Endothelial cell of umbilical vein (primary cell): ENCODE data around the gene NRXN3. TPM values are rescaled to one million over a fixed set of nuclear protein-coding genes. Genes with fewer than 3 reads are reported as not detected.

Source experiments
- BruUV-seq: library from RNA; stranded (reverse); fragments of 400-500 nt; replicated peaks from 2 replicates; lab custom pipeline; 2021; lab: Mats Ljungman, UMichigan
- CTCF ChIA-PET: fragments of 300-600, 350-600 bp; sonication (Branson Sonifier 250); formaldehyde crosslinking; loops from one replicate; lab custom pipeline; 2021; ENCODE audit warnings: antibody characterized with exemption, inconsistent platforms; lab: Charles Lee
- POLR2A ChIA-PET: fragments of 300-600, 350-600 bp; sonication (Branson Sonifier 250); formaldehyde crosslinking; loops from one replicate; lab custom pipeline; 2021; ENCODE audit warnings: antibody characterized with exemption, inconsistent platforms; lab: Charles Lee
- DNase-seq: peaks from one replicate; pipeline ENCODE4 v3.0.0-alpha.2; 2011; ENCODE audit warnings: low read depth, low spot score
- FAIRE-seq: peaks from 2 replicates; lab custom pipeline; 2011; peaks lifted over from hg19 to GRCh38; lab: Jason Lieb, UNC
- H2AFZ ChIP-seq: 2 replicates; pipeline ENCODE4 v1.6.0; 2012; ENCODE audit warnings: low read depth, low read length, control low read depth, inconsistent platforms
- H3K27ac ChIP-seq: 2 replicates; pipeline ENCODE4 v1.5.1; 2011; ENCODE audit warnings: low read depth, mild to moderate bottlenecking, control low read depth, low read length, moderate library complexity; ENCODE audit not compliant: insufficient read depth
- H3K27me3 ChIP-seq, 2 experiments: 2 replicates each; pipeline versions ENCODE4 v1.6.0 to v1.6.1; 2011; ENCODE audit warnings: low read length in 2 of 2, mixed read lengths in 1 of 2; ENCODE audit not compliant: control insufficient read depth in 2 of 2, insufficient read depth in 2 of 2
- H3K36me3 ChIP-seq, 2 experiments: 2 replicates in 1 of 2; 3 replicates in 1 of 2; pipeline ENCODE4 v1.5.1; 2011; ENCODE audit warnings: low read length in 2 of 2, mild to moderate bottlenecking in 1 of 2, moderate library complexity in 1 of 2; ENCODE audit not compliant: control insufficient read depth in 2 of 2, insufficient read depth in 2 of 2; ENCODE audit errors: extremely low read depth in 1 of 2
- H3K4me1 ChIP-seq: 3 replicates; pipeline ENCODE4 v1.5.1; 2011; ENCODE audit warnings: mild to moderate bottlenecking, low read length; ENCODE audit not compliant: control insufficient read depth, insufficient read depth; ENCODE audit errors: extremely low read depth
- H3K4me2 ChIP-seq: 2 replicates; pipeline ENCODE4 v1.6.1; 2011; ENCODE audit warnings: low read length, control low read depth, mixed read lengths; ENCODE audit not compliant: insufficient read depth
- H3K4me3 ChIP-seq, 3 experiments: fragments of 200-600 bp in 1 of 3; sonication (generic), shearing (Covaris generic) in 1 of 3; replicated peaks in 1 of 3; 2 replicates each; pipeline ENCODE4 v1.5.1; 2011 to 2016; ENCODE audit warnings: control low read depth in 3 of 3, low read length in 3 of 3, mild to moderate bottlenecking in 2 of 3, inconsistent platforms in 1 of 3, low read depth in 1 of 3, moderate library complexity in 1 of 3; ENCODE audit not compliant: insufficient read depth in 1 of 3
- H3K79me2 ChIP-seq: 2 replicates; pipeline ENCODE4 v1.6.0; 2012; ENCODE audit warnings: low read length, inconsistent platforms; ENCODE audit not compliant: control insufficient read depth, insufficient read depth
- H3K9ac ChIP-seq: replicated peaks from 2 replicates; pipeline ENCODE3; 2011; ENCODE audit warnings: low read length, control low read depth; ENCODE audit not compliant: insufficient read depth; ENCODE audit errors: extremely low read depth
- H3K9me1 ChIP-seq: replicated peaks from 3 replicates; pipeline ENCODE4 v1.6.0; 2011; ENCODE audit warnings: mild to moderate bottlenecking, low read length; ENCODE audit not compliant: control insufficient read depth, insufficient read depth; ENCODE audit errors: extremely low read depth
- H3K9me3 ChIP-seq: replicated peaks from 2 replicates; pipeline ENCODE4 v1.5.1; 2012; ENCODE audit warnings: low read length, inconsistent platforms; ENCODE audit not compliant: control insufficient read depth, insufficient read depth
- H4K20me1 ChIP-seq: replicated peaks from 2 replicates; pipeline ENCODE3; 2011; ENCODE audit warnings: mild to moderate bottlenecking, low read length; ENCODE audit not compliant: control insufficient read depth, insufficient read depth; ENCODE audit errors: extremely low read depth
- CTCF ChIP-seq, 2 donors: IDR thresholded peaks; 1 replicate in 1 of 2; 2 replicates in 1 of 2; pipeline ENCODE4 v1.5.1; 2011; ENCODE audit warnings: low read length in 2 of 2, mild to moderate bottlenecking in 2 of 2, moderate library complexity in 2 of 2, control low read depth in 1 of 2, inconsistent platforms in 1 of 2, low read depth in 1 of 2; ENCODE audit not compliant: insufficient read depth in 1 of 2; ENCODE audit errors: extremely low read depth in 1 of 2
- EZH2 ChIP-seq: IDR thresholded peaks from 2 replicates; pipeline ENCODE4 v1.6.1; 2012; ENCODE audit warnings: borderline replicate concordance, low read depth, mild to moderate bottlenecking, moderate library complexity, low read length, inconsistent platforms; ENCODE audit not compliant: severe bottlenecking
- FOS ChIP-seq: IDR thresholded peaks from 2 replicates; pipeline ENCODE4 v1.6.1; 2011; ENCODE audit warnings: mild to moderate bottlenecking, low read length, moderate library complexity, borderline replicate concordance; ENCODE audit not compliant: insufficient read depth
- GATA2 ChIP-seq: IDR thresholded peaks from 2 replicates; pipeline ENCODE4 v1.7.0; 2011; ENCODE audit warnings: low read depth, mild to moderate bottlenecking, moderate library complexity, mixed read lengths, low read length; ENCODE audit not compliant: insufficient read length, insufficient read depth
- JUN ChIP-seq: IDR thresholded peaks from 2 replicates; pipeline ENCODE4 v1.6.1; 2011; ENCODE audit warnings: borderline replicate concordance, low read depth; ENCODE audit not compliant: insufficient read length, insufficient read depth
- MAX ChIP-seq: IDR thresholded peaks from 2 replicates; pipeline ENCODE4 v1.6.1; 2011; ENCODE audit not compliant: insufficient read depth, insufficient read length
- MYC ChIP-seq: IDR thresholded peaks from one replicate; pipeline ENCODE4 v1.6.1; 2011; ENCODE audit warnings: mild to moderate bottlenecking, low read depth, low read length
- POLR2A ChIP-seq: IDR thresholded peaks from 2 replicates; pipeline ENCODE4 v1.6.1; 2012; ENCODE audit warnings: low read depth, mild to moderate bottlenecking, control low read depth, low read length
- POLR2AphosphoS5 ChIP-seq: IDR thresholded peaks from 2 replicates; pipeline ENCODE4 v1.6.1; 2012; ENCODE audit warnings: low read depth, mild to moderate bottlenecking, control low read depth, low read length, moderate library complexity; ENCODE audit not compliant: insufficient read depth
- dilution Hi-C: fragments of 300-500 bp; cut with MboI; formaldehyde crosslinking; loops from one replicate; pipeline ENCODE4 v1.15.0; 2019; ENCODE audit warnings: low sequenced_read_pairs; ENCODE audit not compliant: extremely low pct_ligation_motif_present
- intact Hi-C: fragments of 100-400 bp; cut with micrococcal nuclease; formaldehyde crosslinking; loops from one replicate; pipeline ENCODE4 v1.10.0; 2022
- polyA plus RNA-seq, 4 experiments: library from polyadenylated mRNA; depleted of rRNA in 3 of 4; stranded (reverse) in 3 of 4; unstranded in 1 of 4; fragments of >200 nt; gene quantifications; 2 replicates each; pipeline versions ENCODE4 v1.2.1 to v1.2.3, GENCODE V29; 2011 to 2012; ENCODE audit warnings: missing spikeins in 1 of 4
- total RNA-seq: library from RNA; stranded (reverse); gene quantifications from 2 replicates; pipeline ENCODE4 v1.2.3, GENCODE V29; 2021

NRXN3 gene
- total and polyA plus RNA-seq, 2 donors (not counting 3 experiments of a cell fraction or from before 2014, with no cell fraction given), result 0.72 to 4.2 TPM

GRCh38 chr14:79036441-79036840 lies 866.3 kb downstream of the NRXN3 start:
- dilution Hi-C loops (no loop called here), intact Hi-C loops (no loop called here)
- no peaks in the 10 kb centered on the region for H3K36me3 ChIP-seq
- no peaks in the 10 kb centered on the region for H3K9me3 ChIP-seq
- no peaks in the 10 kb centered on the region for H3K4me1 ChIP-seq
- no TSS peak for BruUV-seq
- H3K79me2 ChIP-seq, result no peaks in the 10 kb centered on the region
- no peak overlapping the region for H3K9ac ChIP-seq
- H4K20me1 ChIP-seq, result no peaks in the 10 kb centered on the region
- H3K27me3 ChIP-seq, result no peaks in the 10 kb centered on the region
- H3K9me1 ChIP-seq, result no peaks in the 10 kb centered on the region
- ChIA-PET POLR2A (no interaction called here), CTCF (no interaction called here)
- no peak overlapping the region for H3K4me3 ChIP-seq
- FAIRE-seq, result no peak
- H2AFZ ChIP-seq, result no peak overlapping the region
- H3K27ac ChIP-seq, result no peak overlapping the region
- TF ChIP-seq MAX (no peak), MYC (no peak), FOS (no peak), POLR2A (no peak), EZH2 (no peak), GATA2 (no peak), JUN (no peak), CTCF (IDR thresholded peaks at IDR 0.05; ENCODE audit: extremely low read depth in 1 of 2, insufficient read depth in 1 of 2, low read depth in 1 of 2, low read length in 2 of 2) (no peak), POLR2AphosphoS5 (no peak)
- no peak for DNase-seq
- H3K4me2 ChIP-seq, result no peak overlapping the region
